Esophagus muscularis mucosa (tissue), 4 donors: Measurements from ENCODE around the gene CEP112. TPM values are rescaled to one million over a fixed set of nuclear protein-coding genes. Genes with fewer than 3 reads are reported as not detected.

Experiments
- DNase-seq: peaks from one replicate; pipeline ENCODE4 v3.0.0-alpha.2; 2017; ENCODE audit errors: extremely low spot score
- H3K27ac ChIP-seq, 4 donors: fragments of 200-600 bp; sonication (generic); replicated peaks in 1 of 4; 1 replicate in 3 of 4; 2 replicates in 1 of 4; pipeline ENCODE4 v1.5.1; 2016 to 2019; ENCODE audit warnings: mild to moderate bottlenecking in 1 of 4
- H3K27me3 ChIP-seq, 4 donors: fragments of 200-600 bp; sonication (generic); one replicate each; pipeline versions ENCODE4 v1.5.1 to v1.6.0; 2016 to 2019
- H3K36me3 ChIP-seq, 4 donors: fragments of 200-600 bp; sonication (generic); one replicate each; pipeline ENCODE4 v1.5.1; 2016 to 2019
- H3K4me1 ChIP-seq, 4 donors: fragments of 200-600 bp; sonication (generic); one replicate each; pipeline ENCODE4 v1.5.1; 2016 to 2019
- H3K4me3 ChIP-seq, 4 donors: fragments of 200-600 bp; sonication (generic); 1 replicate in 2 of 4; 2 replicates in 2 of 4; pipeline ENCODE4 v1.5.1; 2016 to 2019; ENCODE audit warnings: mild to moderate bottlenecking in 4 of 4, moderate library complexity in 1 of 4
- H3K9me3 ChIP-seq, 4 donors: fragments of 200-600 bp; sonication (generic); 1 replicate in 3 of 4; 2 replicates in 1 of 4; pipeline ENCODE4 v1.5.1; 2016 to 2019
- CTCF ChIP-seq, 3 experiments: fragments of 200-600 bp in 2 of 3; fragments of 450-650 bp in 1 of 3; sonication (generic) in 2 of 3; IDR thresholded peaks; one replicate each; pipeline ENCODE4 v1.5.1; 2017 to 2019; ENCODE audit warnings: antibody characterized with exemption in 3 of 3, mild to moderate bottlenecking in 2 of 3, moderate library complexity in 1 of 3
- EP300 ChIP-seq: sonication (generic); formaldehyde crosslinking; IDR thresholded peaks from one replicate; pipeline ENCODE4 v1.6.1; 2017; ENCODE audit warnings: antibody characterized with exemption
- POLR2A ChIP-seq: fragments of 450-650 bp; IDR thresholded peaks from one replicate; pipeline ENCODE4 v1.6.1; 2017; ENCODE audit warnings: antibody characterized with exemption, moderate library complexity, mild to moderate bottlenecking, low read depth
- POLR2AphosphoS5 ChIP-seq, 2 donors: sonication (generic); formaldehyde crosslinking; IDR thresholded peaks; one replicate each; pipeline ENCODE4 v1.6.1; 2017; ENCODE audit warnings: antibody characterized with exemption in 2 of 2
- WGBS: methylation state at CpG from one replicate; pipeline ENCODE4 v1.1.5; 2018; 5-methylcytosine and 5-hydroxymethylcytosine counted together
- intact Hi-C: fragments of 100-400 bp; cut with DNase I; formaldehyde crosslinking; loops from one replicate; pipeline ENCODE4 v1.15.1; 2023
- total RNA-seq, 4 donors: library from RNA; depleted of rRNA; stranded (reverse); fragments of >200 nt; gene quantifications; one replicate each; pipeline versions ENCODE4 v1.1.0 to v1.2.1, GENCODE V29; 2016

Gene CEP112
- total RNA-seq, 4 donors from 2014 or later: 17.0 to 24.7 (median 23.2) TPM

- 76% methylated on average over 1 of the region's 1 CpG for WGBS
Measured at GRCh38 chr17:65978871-65979270, 213.1 kb downstream of the CEP112 start.

GRCh38 chr17:65977041-65977440, 214.9 kb downstream of the CEP112 start:
- Histone ChIP-seq H3K9me3 (no peaks in the 10 kb centered on the region), H3K4me1 (peaks cover 0 to 17% (median 0%) of the 10 kb centered on the region in 4 donors), H3K36me3 (no peaks in the 10 kb centered on the region), H3K27ac (no peak overlapping the region), H3K4me3 (no peak overlapping the region), H3K27me3 (no peaks in the 10 kb centered on the region)
- TF ChIP-seq CTCF (IDR thresholded peaks at IDR 0.05) (no peak), EP300 (no peak), POLR2AphosphoS5 (IDR thresholded peaks at IDR 0.05) (no peak), POLR2A (no peak)
- WGBS: 86% methylated on average over 10 of the region's 10 CpGs
- no peak for DNase-seq
- intact Hi-C loops: no loop called here

More at GRCh38 chr17:65978871-65979270, 213.1 kb downstream of the CEP112 start:
- Histone ChIP-seq H3K4me3 (no peak overlapping the region), H3K36me3 (no peaks in the 10 kb centered on the region), H3K9me3 (no peaks in the 10 kb centered on the region), H3K27me3 (no peaks in the 10 kb centered on the region), H3K4me1 (peaks cover 0 to 17% (median 0%) of the 10 kb centered on the region in 4 donors), H3K27ac (no peak overlapping the region)
- no peak for DNase-seq
- TF ChIP-seq POLR2A: no peak
- TF ChIP-seq CTCF (IDR thresholded peaks at IDR 0.05): no peak
- no peak for TF ChIP-seq EP300
- TF ChIP-seq POLR2AphosphoS5 (IDR thresholded peaks at IDR 0.05): no peak
- intact Hi-C loops: no loop called here

GRCh38 chr17:65975878-65976277, 216.1 kb downstream of the CEP112 start:
- WGBS: 83% methylated on average over 9 of the region's 9 CpGs
- no peaks in the 10 kb centered on the region for H3K9me3 ChIP-seq
- intact Hi-C loops: no loop called here
- no peak overlapping the region for H3K4me3 ChIP-seq
- H3K27me3 ChIP-seq: no peaks in the 10 kb centered on the region
- TF ChIP-seq EP300 (no peak), POLR2A (no peak), POLR2AphosphoS5 (IDR thresholded peaks at IDR 0.05) (no peak), CTCF (IDR thresholded peaks at IDR 0.05) (no peak)
- no peaks in the 10 kb centered on the region for H3K36me3 ChIP-seq
- DNase-seq: no peak
- H3K4me1 ChIP-seq: peaks cover 0 to 17% (median 0%) of the 10 kb centered on the region in 4 donors
- H3K27ac ChIP-seq: no peak overlapping the region

- intact Hi-C loops: no loop called here
- peaks cover 0 to 2% (median 0%) of the 10 kb centered on the region in 4 donors for H3K4me1 ChIP-seq
- no peaks in the 10 kb centered on the region for H3K27me3 ChIP-seq
- H3K4me3 ChIP-seq: no peak overlapping the region
- H3K9me3 ChIP-seq: no peaks in the 10 kb centered on the region
- no peak overlapping the region for H3K27ac ChIP-seq
- 0% methylated on average over 1 of the region's 1 CpG for WGBS
- no peaks in the 10 kb centered on the region for H3K36me3 ChIP-seq
- no peak for DNase-seq
- TF ChIP-seq EP300: no peak
- TF ChIP-seq CTCF (IDR thresholded peaks at IDR 0.05): no peak
- TF ChIP-seq POLR2AphosphoS5 (IDR thresholded peaks at IDR 0.05): no peak
Measured at GRCh38 chr17:65973237-65973636, 218.7 kb downstream of the CEP112 start.

- H3K36me3 ChIP-seq: no peaks in the 10 kb centered on the region
- WGBS: 98% methylated on average over 2 of the region's 2 CpGs
- H3K4me3 ChIP-seq: no peak overlapping the region
- no peak overlapping the region for H3K27ac ChIP-seq
- no peaks in the 10 kb centered on the region for H3K9me3 ChIP-seq
- no peaks in the 10 kb centered on the region for H3K27me3 ChIP-seq
- TF ChIP-seq CTCF (IDR thresholded peaks at IDR 0.05) (no peak), POLR2A (no peak), EP300 (no peak), POLR2AphosphoS5 (IDR thresholded peaks at IDR 0.05) (no peak)
- DNase-seq: no peak
- no peaks in the 10 kb centered on the region for H3K4me1 ChIP-seq
- intact Hi-C loops: no loop called here
Measured at GRCh38 chr17:65967372-65967771, 224.6 kb downstream of the CEP112 start.
